Measurements from ENCODE around the gene DOCK10. TPM values are rescaled to one million over a fixed set of nuclear protein-coding genes. Genes with fewer than 3 reads are reported as not detected.
A peak's percentile ranks its signal among the peaks of the same experiment; 100 is the strongest.

DOCK10 gene
- total and polyA plus RNA-seq, 10 of the 15 experiments (the other 5 are each of a cell fraction or from before 2014, with no cell fraction given) = 16.9 to 120 (median 85.5) TPM

GRCh38 chr2:225010804-225011203 lies 31.5 kb downstream of the DOCK10 start:
- CTCF ChIA-PET = interaction anchor here (1.3 to 2.1 kb wide), 4 partner anchors 9 to 42 kb away, joined by 3 to 6 read pairs (median 4); no protein-coding TSS in a partner anchor
- Histone ChIP-seq H2AFZ (ENCODE audit: control insufficient read depth, low read depth, low read length) (no peak overlapping the region), H3K4me3 (no peak overlapping the region), H3K27me3 (replicated peaks in 1 of 2; ENCODE audit: control insufficient read depth in 2 of 2, insufficient read depth in 2 of 2, low read length in 1 of 2) (no peaks in the 10 kb centered on the region), H4K20me1 (ENCODE audit: control insufficient read depth, insufficient read depth) (no peaks in the 10 kb centered on the region), H3K27ac (ENCODE audit: control insufficient read depth, insufficient read depth) (no peak overlapping the region), H3K79me2 (ENCODE audit: control insufficient read depth, insufficient read depth, low read length) (peaks cover 66% of the 10 kb centered on the region), H3K9me3 (replicated peaks; ENCODE audit: control insufficient read depth, insufficient read depth, low read length) (no peaks in the 10 kb centered on the region), H3K9ac (ENCODE audit: control insufficient read depth, insufficient read depth, low read length) (no peak overlapping the region), H3K36me3 (ENCODE audit: control insufficient read depth in 2 of 2, insufficient read depth in 2 of 2, low read length in 1 of 2) (no peaks in the 10 kb centered on the region; a peak in 1 of 4 replicates), H3K4me2 (ENCODE audit: control insufficient read depth, insufficient read depth) (no peak overlapping the region), H3K4me1 (ENCODE audit: control insufficient read depth, insufficient read depth, low read length) (peaks cover 24% of the 10 kb centered on the region)
- FAIRE-seq (no peak), DNase-seq (ENCODE audit: low read depth, low spot score) (no peak), ATAC-seq (no peak)
- SMC1A ChIA-PET (ENCODE audit: uncharacterized antibody, unreplicated experiment) = interaction anchor here (2.3 to 6.7 kb wide), 3 partner anchors 9 to 28 kb away, joined by 8 to 53 read pairs (median 23); no protein-coding TSS in a partner anchor
- WGBS (ENCODE audit: insufficient coverage, insufficient replicate concordance, low lambda C conversion rate, missing lambda C conversion rate) = 78% methylated on average over 4 of the region's 4 CpGs
- in situ Hi-C loops (cut with MboI) = loop anchor here (25.0 kb wide), 1 partner anchor 649 kb away; no protein-coding TSS in a partner anchor
- TF ChIP-seq RB1 (IDR thresholded peaks at IDR 0.05; ENCODE audit: borderline replicate concordance) = no peak
- TF ChIP-seq JUND (IDR thresholded peaks at IDR 0.05; ENCODE audit: low read depth, low read length) = no peak
- TF ChIP-seq SMAD1 (IDR thresholded peaks at IDR 0.05; ENCODE audit: low read depth, partially characterized antibody) = no peak
- TF ChIP-seq BCL3 (IDR thresholded peaks at IDR 0.05; ENCODE audit: borderline replicate concordance, insufficient read depth, low read depth, low read length, poor library complexity, severe bottlenecking) = peak; percentile 33
- TF ChIP-seq KDM1A (IDR thresholded peaks at IDR 0.05; ENCODE audit: borderline replicate concordance) = no peak
- TF ChIP-seq POLR2AphosphoS5 (IDR thresholded peaks at IDR 0.05; ENCODE audit: low read length) = no peak
- RAD21 ChIA-PET (ENCODE audit: unreplicated experiment) = interaction anchor here (2.5 kb wide), 1 partner anchor 28 kb away, joined by 9 read pairs; no protein-coding TSS in a partner anchor
- intact Hi-C loops (cut with micrococcal nuclease; ENCODE audit: unreplicated experiment) = no loop called here
- BruUV-seq (replicated peaks) = no TSS peak
- POLR2A ChIA-PET = interaction anchor here (0.5 to 2.1 kb wide), 2 partner anchors 31 to 44 kb away, joined by 6 to 7 read pairs; partner anchors contain the start of gene DOCK10
